ENCODE results near the gene BABAM2. TPM values are rescaled to one million over a fixed set of nuclear protein-coding genes. Genes with fewer than 3 reads are reported as not detected.

Gene BABAM2
- total RNA-seq, 1 experiment from 2014 or later: 27.1 TPM

GRCh38 chr2:28162564-28162963 is 272.0 kb downstream of the BABAM2 start:
- H3K79me1 ChIP-seq (ENCODE audit: insufficient read depth, low read depth, low read length, poor library complexity, severe bottlenecking): no peaks in the 10 kb centered on the region
- no peak overlapping the region for H3K9ac ChIP-seq (ENCODE audit: extremely low read depth, insufficient read length, low read length)
- H3K4me1 Mint-ChIP-seq: no peaks in the 10 kb centered on the region
- H3K14ac ChIP-seq (ENCODE audit: insufficient read depth, low read length): no peak overlapping the region
- no peak overlapping the region for H2AK5ac ChIP-seq (ENCODE audit: insufficient read length, low read length)
- H2BK5ac ChIP-seq (ENCODE audit: insufficient read length, low read length): no peak overlapping the region
- no peak overlapping the region for H3K23ac ChIP-seq (ENCODE audit: insufficient read length, low read depth, low read length)
- no peaks in the 10 kb centered on the region for H3K9me3 ChIP-seq (ENCODE audit: control insufficient read depth, low read depth, low read length)
- H2BK15ac ChIP-seq (ENCODE audit: low read depth, low read length): no peak overlapping the region
- no peak overlapping the region for H3K4me3 Mint-ChIP-seq
- H3K27me3 Mint-ChIP-seq (ENCODE audit: low read depth): no peaks in the 10 kb centered on the region
- TF ChIP-seq, protein P1, sequence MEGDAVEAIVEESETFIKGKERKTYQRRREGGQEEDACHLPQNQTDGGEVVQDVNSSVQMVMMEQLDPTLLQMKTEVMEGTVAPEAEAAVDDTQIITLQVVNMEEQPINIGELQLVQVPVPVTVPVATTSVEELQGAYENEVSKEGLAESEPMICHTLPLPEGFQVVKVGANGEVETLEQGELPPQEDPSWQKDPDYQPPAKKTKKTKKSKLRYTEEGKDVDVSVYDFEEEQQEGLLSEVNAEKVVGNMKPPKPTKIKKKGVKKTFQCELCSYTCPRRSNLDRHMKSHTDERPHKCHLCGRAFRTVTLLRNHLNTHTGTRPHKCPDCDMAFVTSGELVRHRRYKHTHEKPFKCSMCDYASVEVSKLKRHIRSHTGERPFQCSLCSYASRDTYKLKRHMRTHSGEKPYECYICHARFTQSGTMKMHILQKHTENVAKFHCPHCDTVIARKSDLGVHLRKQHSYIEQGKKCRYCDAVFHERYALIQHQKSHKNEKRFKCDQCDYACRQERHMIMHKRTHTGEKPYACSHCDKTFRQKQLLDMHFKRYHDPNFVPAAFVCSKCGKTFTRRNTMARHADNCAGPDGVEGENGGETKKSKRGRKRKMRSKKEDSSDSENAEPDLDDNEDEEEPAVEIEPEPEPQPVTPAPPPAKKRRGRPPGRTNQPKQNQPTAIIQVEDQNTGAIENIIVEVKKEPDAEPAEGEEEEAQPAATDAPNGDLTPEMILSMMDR (conservative IDR thresholded peaks at IDR 0.05): no peak
- H2BK20ac ChIP-seq (ENCODE audit: low read depth, low read length, poor library complexity, severe bottlenecking): no peak overlapping the region
- H2BK120ac ChIP-seq (ENCODE audit: low read depth, low read length, poor library complexity, severe bottlenecking): no peak overlapping the region
- H3K9me3 Mint-ChIP-seq: no peaks in the 10 kb centered on the region
- no peaks in the 10 kb centered on the region for H3K36me3 Mint-ChIP-seq (ENCODE audit: insufficient read depth in 1 of 3, low read depth in 3 of 3)
- no peak overlapping the region for H2AFZ ChIP-seq (ENCODE audit: low read length)
- H3K4me2 ChIP-seq (ENCODE audit: insufficient read depth, insufficient read length, low read length): no peak overlapping the region
- no peak overlapping the region for H4K91ac ChIP-seq (ENCODE audit: insufficient read length, low read depth, low read length)
- H2BK12ac ChIP-seq (ENCODE audit: insufficient read length, low read depth, low read length): no peak overlapping the region
- H4K20me1 ChIP-seq (ENCODE audit: control insufficient read depth, insufficient read depth, insufficient read length): peaks cover 2% of the 10 kb centered on the region
- H4K5ac ChIP-seq (ENCODE audit: insufficient read length, low read depth, low read length): no peak overlapping the region
- H3K27ac Mint-ChIP-seq: no peak overlapping the region
- no peak overlapping the region for H4K8ac ChIP-seq (replicated peaks; ENCODE audit: insufficient read length, low read depth, low read length)
- no peak overlapping the region for H3K27ac ChIP-seq (ENCODE audit: insufficient read length, low read depth, low read length)
- no peak overlapping the region for H3K56ac ChIP-seq (ENCODE audit: insufficient read length, low read depth, low read length)
- H3K4me1 ChIP-seq (ENCODE audit: insufficient read depth, low read length): no peaks in the 10 kb centered on the region
- no peaks in the 10 kb centered on the region for H3K23me2 ChIP-seq (ENCODE audit: insufficient read length, low read depth, low read length, poor library complexity, severe bottlenecking)
- H3K18ac ChIP-seq (ENCODE audit: insufficient read length, low read depth, low read length): no peak overlapping the region
- no peaks in the 10 kb centered on the region for H3K79me2 ChIP-seq (ENCODE audit: insufficient read depth, low read length)
- H3T11ph ChIP-seq (ENCODE audit: low read length): no peak overlapping the region
- no peaks in the 10 kb centered on the region for H3K27me3 ChIP-seq (ENCODE audit: insufficient read depth, low read length)
- DNase-seq: no peak
- H3K4ac ChIP-seq (ENCODE audit: low read depth, low read length): no peak overlapping the region
- no CpG with 5 or more reads among the region's 3 CpGs for WGBS (ENCODE audit: extremely low coverage, insufficient read length, low lambda C conversion rate)

All from H9 (cell line).